HepG2 (cell line): Measurements from ENCODE around the gene SMARCE1. TPM values are rescaled to one million over a fixed set of nuclear protein-coding genes. Genes with fewer than 3 reads are reported as not detected.

ENCODE experiments used
- ATF7 ChIP-seq, 2 experiments: fragments of 450-650 bp in 1 of 2; sonication (generic) in 1 of 2; formaldehyde crosslinking in 1 of 2; IDR thresholded peaks; 2 replicates each; pipeline versions ENCODE4 v1.4.0 to v1.6.1; 2016 to 2020; ENCODE audit warnings: antibody characterized with exemption in 1 of 2, mild to moderate bottlenecking in 1 of 2, missing genetic modification reagents in 1 of 2
- GABPA ChIP-seq, 2 experiments: IDR thresholded peaks; 2 replicates each; pipeline ENCODE4 v1.6.1; 2011 to 2016; ENCODE audit warnings: low read depth in 2 of 2, low read length in 1 of 2, missing biosample characterization in 1 of 2, missing genetic modification characterization in 1 of 2
- MYNN ChIP-seq: sonication (generic); formaldehyde crosslinking; IDR thresholded peaks from 2 replicates; pipeline ENCODE4 v1.4.0; 2020; ENCODE audit warnings: mild to moderate bottlenecking, low read depth, missing genetic modification reagents
- PAXIP1 ChIP-seq: sonication (generic); formaldehyde crosslinking; conservative IDR thresholded peaks from 2 replicates; pipeline ENCODE4 v1.4.0; 2020; ENCODE audit warnings: mild to moderate bottlenecking, missing genetic modification reagents, moderate library complexity
- TAF1 ChIP-seq: sonication (generic); formaldehyde crosslinking; IDR thresholded peaks from 2 replicates; pipeline ENCODE4 v1.4.0; 2020; ENCODE audit warnings: missing genetic modification reagents
- TEAD2 ChIP-seq: sonication (generic); formaldehyde crosslinking; IDR thresholded peaks from 2 replicates; pipeline ENCODE4 v1.9.0; 2021; ENCODE audit warnings: missing genetic modification reagents
- ZMAT5 ChIP-seq: sonication (generic); formaldehyde crosslinking; IDR thresholded peaks from 2 replicates; pipeline ENCODE4 v1.5.0; 2020; ENCODE audit warnings: mild to moderate bottlenecking, low read depth, missing genetic modification reagents, borderline replicate concordance
- ZMYM3 ChIP-seq: sonication (generic); formaldehyde crosslinking; IDR thresholded peaks from 2 replicates; pipeline ENCODE4 v1.5.1; 2020; ENCODE audit warnings: mild to moderate bottlenecking, missing genetic modification reagents
- ZNF343 ChIP-seq: sonication (generic); formaldehyde crosslinking; IDR thresholded peaks from 2 replicates; pipeline ENCODE4 v1.4.0; 2020; ENCODE audit warnings: mild to moderate bottlenecking, missing genetic modification reagents
- ZNF761 ChIP-seq: sonication (generic); formaldehyde crosslinking; conservative IDR thresholded peaks from 2 replicates; pipeline ENCODE4 v1.4.0; 2020; ENCODE audit warnings: mild to moderate bottlenecking, missing genetic modification reagents
- ZSCAN22 ChIP-seq: sonication (generic); formaldehyde crosslinking; IDR thresholded peaks from 2 replicates; pipeline ENCODE4 v1.4.0; 2020; ENCODE audit warnings: mild to moderate bottlenecking, missing genetic modification reagents
- polyA plus RNA-seq, 8 experiments: library from polyadenylated mRNA; depleted of rRNA in 3 of 8; stranded (reverse) in 7 of 8; unstranded in 1 of 8; fragments of >200 nt; fragmentation: Illumina TruSeq in 4 of 8; extraction: Trizol in 4 of 8; gene quantifications; 2 replicates each; pipeline versions ENCODE4 v1.2.1 to v1.2.3, GENCODE V29; 2011 to 2016; ENCODE audit warnings: low read depth in 4 of 8, missing spikeins in 1 of 8, mixed read lengths in 1 of 8; ENCODE audit not compliant: insufficient read depth in 1 of 8
- total RNA-seq, 5 experiments: library from RNA; depleted of rRNA; stranded (reverse); fragments of >200 nt; fragmentation: Illumina TruSeq; extraction: Trizol; gene quantifications; 2 replicates each; pipeline ENCODE4 v1.2.3, GENCODE V29; 2016; ENCODE audit warnings: low read depth in 1 of 5

SMARCE1 gene
- total and polyA plus RNA-seq, 2 of the 13 experiments (the other 11 are each of a cell fraction or from before 2014, with no cell fraction given), result 43.5 to 127 TPM

DNA sequence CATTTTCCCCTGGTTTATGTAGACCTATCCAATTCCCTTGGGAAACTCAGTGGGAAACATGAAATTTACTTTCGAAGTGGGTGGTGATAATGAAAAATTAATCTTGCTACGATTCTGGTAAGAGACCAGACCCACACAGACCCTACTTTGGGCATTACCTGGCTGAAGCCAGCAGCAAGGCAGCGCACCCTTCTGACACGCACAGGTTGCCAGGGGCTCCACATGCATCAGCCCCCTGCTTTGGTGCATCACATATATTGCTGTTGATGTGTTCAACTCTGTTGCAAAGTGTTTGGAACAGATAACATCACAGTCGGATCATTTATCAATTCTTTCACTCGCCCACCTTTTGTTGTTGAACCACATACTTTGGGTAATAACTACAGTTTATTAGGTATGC, 26.6 kb downstream of the SMARCE1 start (continued):
- TF ChIP-seq PAXIP1 (CRISPR knock-in tag) (no peak), ZMYM3 (CRISPR knock-in tag) (no peak), TAF1 (no peak), ZNF343 (no peak), TEAD2 (CRISPR knock-in tag) (no peak), ZSCAN22 (CRISPR knock-in tag) (no peak), ATF7 (IDR thresholded peaks at IDR 0.05) (no peak), ATF7 (CRISPR knock-in tag; IDR thresholded peaks at IDR 0.05) (no peak), MYNN (CRISPR knock-in tag) (no peak), GABPA (IDR thresholded peaks at IDR 0.05; ENCODE audit: low read depth, low read length) (no peak), GABPA (CRISPR knock-in tag; IDR thresholded peaks at IDR 0.05; ENCODE audit: low read depth) (no peak), ZNF761 (CRISPR knock-in tag) (no peak), ZMAT5 (CRISPR knock-in tag) (no peak)
